SU-DHL-6 (cell line): ENCODE measurements around the gene FAF2.

Experiments
- H2AFZ ChIP-seq: fragments of 200-600 bp; sonication (generic); 2 replicates; pipeline ENCODE4 v1.6.1; 2014; ENCODE audit warnings: low read depth, mild to moderate bottlenecking, moderate library complexity, mixed read lengths, antibody characterized with exemption, low read length; ENCODE audit not compliant: severe bottlenecking
- H3F3A ChIP-seq: fragments of 200-600 bp; shearing (Covaris generic); 2 replicates; pipeline ENCODE4 v1.6.0; 2016; ENCODE audit warnings: antibody characterized with exemption, mild to moderate bottlenecking; ENCODE audit not compliant: insufficient read depth
- H3K27ac ChIP-seq: fragments of 200-600 bp; sonication (generic); 2 replicates; pipeline ENCODE4 v1.5.1; 2016; ENCODE audit warnings: low read depth, mild to moderate bottlenecking, low read length, moderate library complexity, mixed read lengths
- H3K27me3 ChIP-seq: fragments of 200-600 bp; sonication (generic), shearing (Covaris generic); 2 replicates; pipeline ENCODE4 v1.6.0; 2014; ENCODE audit warnings: mild to moderate bottlenecking, low read length
- H3K36me3 ChIP-seq: fragments of 200-600 bp; sonication (generic); 2 replicates; pipeline ENCODE4 v1.6.1; 2014; ENCODE audit warnings: mild to moderate bottlenecking, low read length, mixed read lengths
- H3K4me2 ChIP-seq: fragments of 300-600, 200-600 bp; shearing (Covaris generic), sonication (generic); 2 replicates; pipeline ENCODE4 v1.6.0; 2014; ENCODE audit warnings: low read length, low read depth, mild to moderate bottlenecking; ENCODE audit not compliant: poor library complexity, severe bottlenecking
- H3K4me3 ChIP-seq: fragments of 200-600 bp; sonication (generic); 2 replicates; pipeline ENCODE4 v1.5.1; 2014; ENCODE audit warnings: antibody characterized with exemption, low read length, mild to moderate bottlenecking, mixed read lengths; ENCODE audit not compliant: insufficient read depth, poor library complexity, severe bottlenecking
- H3K79me2 ChIP-seq: fragments of 200-600 bp; sonication (generic); 2 replicates; pipeline ENCODE4 v1.6.1; 2014; ENCODE audit warnings: mild to moderate bottlenecking, low read length, moderate library complexity; ENCODE audit not compliant: insufficient read depth
- H3K9ac ChIP-seq: fragments of 200-600 bp; sonication (generic); 2 replicates; pipeline ENCODE4 v1.7.0; 2014; ENCODE audit warnings: mild to moderate bottlenecking, low read length
- H3K9me2 ChIP-seq: fragments of 200-600 bp; sonication (generic); replicated peaks from 2 replicates; pipeline ENCODE4 v1.6.1; 2014; ENCODE audit warnings: low read length; ENCODE audit not compliant: insufficient read depth
- H3K9me3 ChIP-seq: fragments of 200-600 bp; sonication (generic); 2 replicates; pipeline ENCODE4 v1.6.1; 2014; ENCODE audit warnings: low read length, mixed read lengths; ENCODE audit not compliant: insufficient read depth
- H4K20me1 ChIP-seq: fragments of 200-600 bp; sonication (generic); 2 replicates; pipeline ENCODE4 v1.6.1; 2014; ENCODE audit warnings: low read depth, mild to moderate bottlenecking, antibody characterized with exemption, low read length, moderate library complexity, mixed read lengths
- CTCF ChIP-seq: fragments of 200-600 bp; sonication (generic); IDR thresholded peaks from one replicate; pipeline ENCODE4 v1.5.1; 2017; ENCODE audit warnings: antibody characterized with exemption, mild to moderate bottlenecking, low read length, moderate library complexity; ENCODE audit not compliant: insufficient read depth, poor library complexity, severe bottlenecking
- EZH2phosphoT487 ChIP-seq: fragments of 200-600 bp; sonication (generic), shearing (Covaris generic); conservative IDR thresholded peaks from 2 replicates; pipeline ENCODE4 v1.6.1; 2018; ENCODE audit warnings: mild to moderate bottlenecking, antibody characterized with exemption, low read length, moderate library complexity, mixed read lengths

Gene FAF2

GRCh38 chr5:176447591-176447977 is 601 bp upstream of the FAF2 start:
- Histone ChIP-seq H3K4me2 (peak overlapping the region; percentile 79), H3K4me3 (peak overlapping the region; percentile 99), H3K27me3 (no peaks in the 10 kb centered on the region), H3K9ac (peak overlapping the region; percentile 89), H3F3A (no peaks in the 10 kb centered on the region), H3K9me3 (no peaks in the 10 kb centered on the region), H3K36me3 (no peaks in the 10 kb centered on the region), H3K9me2 (no peaks in the 10 kb centered on the region), H2AFZ (peak overlapping the region; percentile 99), H3K27ac (0 out of 2 replicates have a peak overlapping the region, but pooled peaks have one; percentile 14), H3K79me2 (peaks cover 39% of the 10 kb centered on the region), H4K20me1 (no peaks in the 10 kb centered on the region)
- TF ChIP-seq CTCF, result no peak
- TF ChIP-seq EZH2phosphoT487, result no peak

GRCh38 chr5:176450077-176450476 is 1.9 kb downstream of the FAF2 start:
- H3K9ac ChIP-seq, result 0 out of 2 replicates have a peak overlapping the region, but pooled peaks have one; percentile 89
- H4K20me1 ChIP-seq, result peaks cover 3% of the 10 kb centered on the region; the same call in 1 of the 2 replicates
- H3K36me3 ChIP-seq, result peaks cover 7% of the 10 kb centered on the region; the same call in 1 of the 2 replicates
- TF ChIP-seq CTCF, result no peak
- no peak for TF ChIP-seq EZH2phosphoT487
- peak overlapping the region; percentile 79 for H3K4me2 ChIP-seq
- no peak overlapping the region for H2AFZ ChIP-seq
- peaks cover 57% of the 10 kb centered on the region for H3K79me2 ChIP-seq
- no peaks in the 10 kb centered on the region for H3K9me2 ChIP-seq
- no peaks in the 10 kb centered on the region for H3K9me3 ChIP-seq
- no peak overlapping the region for H3K4me3 ChIP-seq
- H3K27ac ChIP-seq, result no peak overlapping the region
- no peaks in the 10 kb centered on the region for H3F3A ChIP-seq
- no peaks in the 10 kb centered on the region for H3K27me3 ChIP-seq

GRCh38 chr5:176454724-176455394 is 6.7 kb downstream of the FAF2 start:
- Histone ChIP-seq H3K4me3 (no peak overlapping the region), H2AFZ (no peak overlapping the region), H3K27ac (no peak overlapping the region), H3K9me3 (no peaks in the 10 kb centered on the region), H3K27me3 (no peaks in the 10 kb centered on the region), H3K9me2 (no peaks in the 10 kb centered on the region), H3K79me2 (peaks cover 75% of the 10 kb centered on the region), H3K4me2 (no peak overlapping the region), H3K36me3 (peaks cover 7% of the 10 kb centered on the region; the same call in 1 of the 2 replicates), H3K9ac (no peak overlapping the region), H3F3A (no peaks in the 10 kb centered on the region), H4K20me1 (peaks cover 3% of the 10 kb centered on the region; the same call in 1 of the 2 replicates)
- TF ChIP-seq CTCF, result no peak
- TF ChIP-seq EZH2phosphoT487, result no peak
